HCT116 (cell line): ENCODE data around the gene DGCR8.

Experiments used
- EGR1 ChIP-seq: IDR thresholded peaks from 2 replicates; pipeline ENCODE4 v1.6.1; 2012; ENCODE audit warnings: low read depth
- POLR2A ChIP-seq: IDR thresholded peaks from 2 replicates; pipeline ENCODE4 v1.7.0; 2011; ENCODE audit warnings: borderline replicate concordance; ENCODE audit not compliant: insufficient read depth, insufficient read length; ENCODE audit errors: extremely low read depth
- ZNF274 ChIP-seq: fragments of 200-500 bp; sonication (Bioruptor generic); IDR thresholded peaks from 2 replicates; pipeline ENCODE4 v1.6.1; 2014; ENCODE audit warnings: mild to moderate bottlenecking, low read depth, low read length, inconsistent platforms
- TF ChIP-seq, protein P1 (sequence below), 3 experiments: fragments of 200-600 bp in 1 of 3; sonication (generic) in 1 of 3; IDR thresholded peaks in 2 of 3; conservative IDR thresholded peaks in 1 of 3; 2 replicates each; pipeline ENCODE4 v1.5.1; 2012 to 2017; ENCODE audit warnings: low read depth in 2 of 3, low read length in 2 of 3, antibody characterized with exemption in 1 of 3, borderline replicate concordance in 1 of 3, control low read depth in 1 of 3, mild to moderate bottlenecking in 1 of 3, mixed read lengths in 1 of 3, mixed run types in 1 of 3, moderate library complexity in 1 of 3; ENCODE audit not compliant: insufficient read depth in 1 of 3
- TF ChIP-seq, protein P2 (sequence below): IDR thresholded peaks from 2 replicates; pipeline ENCODE4 v1.6.1; 2012

DNA sequence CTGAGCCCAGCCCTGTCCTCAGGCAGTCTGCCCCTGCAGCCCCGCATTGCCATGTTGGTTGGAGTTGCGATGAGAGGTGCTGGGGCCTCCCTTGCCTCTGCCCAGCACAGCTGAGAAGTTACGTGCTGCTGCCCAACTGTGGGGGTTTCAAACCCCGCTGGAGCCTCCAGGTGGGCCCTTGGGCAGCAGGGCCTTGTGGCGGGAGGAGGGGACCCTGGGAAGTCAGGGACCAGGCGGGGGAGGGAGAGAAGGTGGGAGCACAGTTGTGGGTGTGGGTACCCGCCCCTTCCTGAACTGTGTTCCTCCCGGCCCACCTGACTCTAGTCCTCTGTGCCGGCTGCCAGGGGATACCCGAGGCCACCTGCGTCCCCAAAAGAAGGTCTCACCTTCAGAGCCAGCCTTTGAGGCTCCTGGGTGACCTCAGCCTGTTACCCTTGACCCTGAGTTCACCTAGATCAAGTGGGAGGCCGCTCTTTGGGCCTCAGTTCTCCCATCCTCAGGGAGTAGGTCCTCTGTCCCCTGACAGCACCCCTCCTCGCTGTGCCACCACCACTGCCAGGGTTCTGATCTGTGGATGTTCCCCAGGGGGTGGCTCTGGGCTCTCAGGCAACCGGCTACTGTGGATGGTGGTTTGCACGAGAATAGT, 78.5 kb downstream of the DGCR8 start:
- TF ChIP-seq, protein P1, sequence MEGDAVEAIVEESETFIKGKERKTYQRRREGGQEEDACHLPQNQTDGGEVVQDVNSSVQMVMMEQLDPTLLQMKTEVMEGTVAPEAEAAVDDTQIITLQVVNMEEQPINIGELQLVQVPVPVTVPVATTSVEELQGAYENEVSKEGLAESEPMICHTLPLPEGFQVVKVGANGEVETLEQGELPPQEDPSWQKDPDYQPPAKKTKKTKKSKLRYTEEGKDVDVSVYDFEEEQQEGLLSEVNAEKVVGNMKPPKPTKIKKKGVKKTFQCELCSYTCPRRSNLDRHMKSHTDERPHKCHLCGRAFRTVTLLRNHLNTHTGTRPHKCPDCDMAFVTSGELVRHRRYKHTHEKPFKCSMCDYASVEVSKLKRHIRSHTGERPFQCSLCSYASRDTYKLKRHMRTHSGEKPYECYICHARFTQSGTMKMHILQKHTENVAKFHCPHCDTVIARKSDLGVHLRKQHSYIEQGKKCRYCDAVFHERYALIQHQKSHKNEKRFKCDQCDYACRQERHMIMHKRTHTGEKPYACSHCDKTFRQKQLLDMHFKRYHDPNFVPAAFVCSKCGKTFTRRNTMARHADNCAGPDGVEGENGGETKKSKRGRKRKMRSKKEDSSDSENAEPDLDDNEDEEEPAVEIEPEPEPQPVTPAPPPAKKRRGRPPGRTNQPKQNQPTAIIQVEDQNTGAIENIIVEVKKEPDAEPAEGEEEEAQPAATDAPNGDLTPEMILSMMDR (IDR thresholded peaks at IDR 0.05 in 2 of 3, conservative IDR thresholded peaks at IDR 0.05 in 1 of 3; ENCODE audit: borderline replicate concordance in 1 of 3, insufficient read depth in 1 of 3, low read depth in 2 of 3, low read length in 2 of 3), result no peak
- TF ChIP-seq ZNF274, result no peak
- no peak for TF ChIP-seq EGR1
- TF ChIP-seq POLR2A, result no peak
- TF ChIP-seq, protein P2, sequence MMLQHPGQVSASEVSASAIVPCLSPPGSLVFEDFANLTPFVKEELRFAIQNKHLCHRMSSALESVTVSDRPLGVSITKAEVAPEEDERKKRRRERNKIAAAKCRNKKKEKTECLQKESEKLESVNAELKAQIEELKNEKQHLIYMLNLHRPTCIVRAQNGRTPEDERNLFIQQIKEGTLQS, result no peak
